Ishikawa (cell line): ENCODE measurements around the gene WDR74.

Source experiments
- CEBPB ChIP-seq: IDR thresholded peaks from 2 replicates; pipeline ENCODE4 v1.6.1; 2012
- EP300 ChIP-seq: IDR thresholded peaks from 2 replicates; pipeline ENCODE4 v1.6.1; 2012; ENCODE audit warnings: borderline replicate concordance
- NFIC ChIP-seq: IDR thresholded peaks from 2 replicates; pipeline ENCODE4 v1.6.1; 2012
- RAD21 ChIP-seq: IDR thresholded peaks from 2 replicates; pipeline ENCODE4 v1.6.1; 2012; ENCODE audit warnings: low read depth
- TAF1 ChIP-seq: IDR thresholded peaks from 2 replicates; pipeline ENCODE4 v1.6.1; 2012; ENCODE audit warnings: low read depth, mild to moderate bottlenecking
- TEAD4 ChIP-seq: IDR thresholded peaks from 2 replicates; pipeline ENCODE4 v1.6.1; 2012
- YY1 ChIP-seq: IDR thresholded peaks from 2 replicates; pipeline ENCODE4 v1.6.1; 2012; ENCODE audit warnings: low read depth
- ZBTB7A ChIP-seq: IDR thresholded peaks from 2 replicates; pipeline ENCODE4 v1.6.1; 2012; ENCODE audit warnings: low read depth
- TF ChIP-seq, protein P1 (sequence below): IDR thresholded peaks from 2 replicates; pipeline ENCODE4 v1.6.1; 2012; ENCODE audit warnings: low read depth, mild to moderate bottlenecking
- TF ChIP-seq, protein P2 (sequence below): IDR thresholded peaks from 2 replicates; pipeline ENCODE4 v1.6.1; 2012

DNA sequence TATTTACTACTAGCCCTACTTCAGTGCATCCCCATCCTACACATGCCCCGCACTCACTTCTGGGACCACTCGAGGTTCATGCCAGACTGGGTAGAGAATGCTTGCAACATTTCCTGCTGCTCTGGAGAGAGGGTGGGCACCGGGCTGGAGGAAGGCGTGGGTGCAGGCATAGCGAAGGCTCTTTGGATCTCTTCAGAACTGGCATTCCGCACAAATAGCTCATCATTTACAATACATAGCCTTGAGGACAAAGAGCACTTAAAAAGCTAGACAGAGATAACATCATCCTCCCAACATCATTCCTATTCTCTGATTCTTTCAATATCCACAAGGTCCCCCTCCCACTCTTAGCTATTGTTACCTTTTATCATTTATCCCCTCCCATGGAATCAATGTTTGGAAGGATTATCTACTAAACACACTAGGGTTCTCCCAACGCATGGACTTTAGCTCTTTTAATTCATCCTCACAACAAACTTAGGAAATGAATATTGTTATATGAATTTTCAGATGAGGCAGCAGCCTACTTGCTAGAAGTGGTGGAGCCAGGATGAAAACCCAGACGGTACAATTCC is 45.1 kb downstream of the WDR74 start:
- TF ChIP-seq CEBPB (no peak), TEAD4 (no peak), TAF1 (no peak), YY1 (no peak), RAD21 (no peak), ZBTB7A (no peak), EP300 (no peak), NFIC (no peak)
- TF ChIP-seq, protein P1, sequence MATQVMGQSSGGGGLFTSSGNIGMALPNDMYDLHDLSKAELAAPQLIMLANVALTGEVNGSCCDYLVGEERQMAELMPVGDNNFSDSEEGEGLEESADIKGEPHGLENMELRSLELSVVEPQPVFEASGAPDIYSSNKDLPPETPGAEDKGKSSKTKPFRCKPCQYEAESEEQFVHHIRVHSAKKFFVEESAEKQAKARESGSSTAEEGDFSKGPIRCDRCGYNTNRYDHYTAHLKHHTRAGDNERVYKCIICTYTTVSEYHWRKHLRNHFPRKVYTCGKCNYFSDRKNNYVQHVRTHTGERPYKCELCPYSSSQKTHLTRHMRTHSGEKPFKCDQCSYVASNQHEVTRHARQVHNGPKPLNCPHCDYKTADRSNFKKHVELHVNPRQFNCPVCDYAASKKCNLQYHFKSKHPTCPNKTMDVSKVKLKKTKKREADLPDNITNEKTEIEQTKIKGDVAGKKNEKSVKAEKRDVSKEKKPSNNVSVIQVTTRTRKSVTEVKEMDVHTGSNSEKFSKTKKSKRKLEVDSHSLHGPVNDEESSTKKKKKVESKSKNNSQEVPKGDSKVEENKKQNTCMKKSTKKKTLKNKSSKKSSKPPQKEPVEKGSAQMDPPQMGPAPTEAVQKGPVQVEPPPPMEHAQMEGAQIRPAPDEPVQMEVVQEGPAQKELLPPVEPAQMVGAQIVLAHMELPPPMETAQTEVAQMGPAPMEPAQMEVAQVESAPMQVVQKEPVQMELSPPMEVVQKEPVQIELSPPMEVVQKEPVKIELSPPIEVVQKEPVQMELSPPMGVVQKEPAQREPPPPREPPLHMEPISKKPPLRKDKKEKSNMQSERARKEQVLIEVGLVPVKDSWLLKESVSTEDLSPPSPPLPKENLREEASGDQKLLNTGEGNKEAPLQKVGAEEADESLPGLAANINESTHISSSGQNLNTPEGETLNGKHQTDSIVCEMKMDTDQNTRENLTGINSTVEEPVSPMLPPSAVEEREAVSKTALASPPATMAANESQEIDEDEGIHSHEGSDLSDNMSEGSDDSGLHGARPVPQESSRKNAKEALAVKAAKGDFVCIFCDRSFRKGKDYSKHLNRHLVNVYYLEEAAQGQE = no peak
- TF ChIP-seq, protein P2, sequence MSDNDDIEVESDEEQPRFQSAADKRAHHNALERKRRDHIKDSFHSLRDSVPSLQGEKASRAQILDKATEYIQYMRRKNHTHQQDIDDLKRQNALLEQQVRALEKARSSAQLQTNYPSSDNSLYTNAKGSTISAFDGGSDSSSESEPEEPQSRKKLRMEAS = no peak
